ENCODE data around the gene RALGDS. TPM values are rescaled to one million over a fixed set of nuclear protein-coding genes. Genes with fewer than 3 reads are reported as not detected.
A peak's percentile ranks its signal among the peaks of the same experiment; 100 is the strongest.

Gene RALGDS
- total RNA-seq, 2 donors from 2014 or later = 50.7 to 78.2 TPM

- ATAC-seq (replicated peaks in 1 of 2) (peak; percentile 61 to 70), DNase-seq (peak; percentile 88 to 93)
- Mint-ChIP-seq H3K4me1 (ENCODE audit: low read depth) (peaks cover 81% of the 10 kb centered on the region), H3K9me3 (no peaks in the 10 kb centered on the region), H3K4me3 (peak overlapping the region; percentile 80 to 85), H3K36me3 (ENCODE audit: insufficient read depth in 2 of 2) (peaks cover 0 to 3% of the 10 kb centered on the region in 2 donors), H3K27ac (peak overlapping the region; percentile 99), H3K27me3 (ENCODE audit: low read depth) (no peaks in the 10 kb centered on the region)
Observed at GRCh38 chr9:133135146-133135745, 14.2 kb upstream of the RALGDS start.

GRCh38 chr9:133134388-133135145 is 13.5 kb upstream of the RALGDS start:
- Mint-ChIP-seq H3K9me3 (no peaks in the 10 kb centered on the region), H3K4me1 (ENCODE audit: low read depth) (peaks cover 85% of the 10 kb centered on the region), H3K27me3 (ENCODE audit: low read depth) (no peaks in the 10 kb centered on the region), H3K4me3 (peak overlapping the region; percentile 80 to 85), H3K36me3 (ENCODE audit: insufficient read depth in 2 of 2) (peaks cover 0 to 3% of the 10 kb centered on the region in 2 donors), H3K27ac (peak overlapping the region; percentile 99)
- ATAC-seq (replicated peaks in 1 of 2) (peak; percentile 16 to 28), DNase-seq (peak in 1 of 2 donors; percentile 54)

- peak; percentile 83 to 90 for ATAC-seq (replicated peaks in 1 of 2)
- H3K4me3 Mint-ChIP-seq = peak overlapping the region; percentile 80 to 85
- peaks cover 85% of the 10 kb centered on the region for H3K4me1 Mint-ChIP-seq (ENCODE audit: low read depth)
- peak; percentile 89 to 94 for DNase-seq
- no peaks in the 10 kb centered on the region for H3K27me3 Mint-ChIP-seq (ENCODE audit: low read depth)
- no peaks in the 10 kb centered on the region for H3K9me3 Mint-ChIP-seq
- peaks cover 0 to 3% of the 10 kb centered on the region in 2 donors for H3K36me3 Mint-ChIP-seq (ENCODE audit: insufficient read depth in 2 of 2)
- H3K27ac Mint-ChIP-seq = peak overlapping the region; percentile 99
Observed at GRCh38 chr9:133133681-133134387, 12.8 kb upstream of the RALGDS start.

- DNase-seq = no peak
- peaks cover 0 to 3% of the 10 kb centered on the region in 2 donors for H3K36me3 Mint-ChIP-seq (ENCODE audit: insufficient read depth in 2 of 2)
Observed at GRCh38 chr9:133132174-133132573, 11.1 kb upstream of the RALGDS start.

GRCh38 chr9:133131506-133131905 is 10.5 kb upstream of the RALGDS start:
- Mint-ChIP-seq H3K9me3 (no peaks in the 10 kb centered on the region), H3K27me3 (ENCODE audit: low read depth) (no peaks in the 10 kb centered on the region), H3K36me3 (ENCODE audit: insufficient read depth in 2 of 2) (peaks cover 0 to 3% of the 10 kb centered on the region in 2 donors), H3K27ac (peak overlapping the region; percentile 96), H3K4me1 (ENCODE audit: low read depth) (peaks cover 82% of the 10 kb centered on the region), H3K4me3 (peak overlapping the region; percentile 84 to 85)
- DNase-seq (no peak), ATAC-seq (replicated peaks in 1 of 2) (no peak)

More at GRCh38 chr9:133132174-133132573, 11.1 kb upstream of the RALGDS start:
- peak overlapping the region; percentile 84 to 85 for H3K4me3 Mint-ChIP-seq
- peak overlapping the region; percentile 96 for H3K27ac Mint-ChIP-seq
- ATAC-seq (replicated peaks in 1 of 2) = no peak
- H3K4me1 Mint-ChIP-seq (ENCODE audit: low read depth) = peaks cover 82% of the 10 kb centered on the region
- no peaks in the 10 kb centered on the region for H3K9me3 Mint-ChIP-seq
- H3K27me3 Mint-ChIP-seq (ENCODE audit: low read depth) = no peaks in the 10 kb centered on the region

GRCh38 chr9:133130685-133131244 is 9.7 kb upstream of the RALGDS start:
- DNase-seq (peak; percentile 63 to 74), ATAC-seq (replicated peaks in 1 of 2) (peak in 1 of 2 donors; percentile 27)
- H3K36me3 Mint-ChIP-seq (ENCODE audit: insufficient read depth in 2 of 2) = no peaks in the 10 kb centered on the region
- peak overlapping the region; percentile 84 to 88 for H3K4me3 Mint-ChIP-seq
- H3K27me3 Mint-ChIP-seq (ENCODE audit: low read depth) = no peaks in the 10 kb centered on the region
- peaks cover 78% of the 10 kb centered on the region for H3K4me1 Mint-ChIP-seq (ENCODE audit: low read depth)
- peak overlapping the region; percentile 69 for H3K27ac Mint-ChIP-seq
- no peaks in the 10 kb centered on the region for H3K9me3 Mint-ChIP-seq

GRCh38 chr9:133129001-133129795 is 8.2 kb upstream of the RALGDS start:
- Mint-ChIP-seq H3K36me3 (ENCODE audit: insufficient read depth in 2 of 2) (peaks cover 0 to 1% of the 10 kb centered on the region in 2 donors), H3K4me3 (peak overlapping the region; percentile 84 to 88)

GRCh38 chr9:133128152-133128551 is 7.1 kb upstream of the RALGDS start:
- Mint-ChIP-seq H3K4me3 (peak overlapping the region; percentile 66 to 83), H3K27ac (peak overlapping the region; percentile 76), H3K4me1 (ENCODE audit: low read depth) (peaks cover 71% of the 10 kb centered on the region), H3K27me3 (ENCODE audit: low read depth) (no peaks in the 10 kb centered on the region), H3K36me3 (ENCODE audit: insufficient read depth in 2 of 2) (peaks cover 0 to 1% of the 10 kb centered on the region in 2 donors), H3K9me3 (no peaks in the 10 kb centered on the region)
- no peak for DNase-seq
- ATAC-seq (replicated peaks in 1 of 2) = no peak

More at GRCh38 chr9:133129001-133129795, 8.2 kb upstream of the RALGDS start:
- H3K27ac Mint-ChIP-seq = peak overlapping the region; percentile 69
- H3K27me3 Mint-ChIP-seq (ENCODE audit: low read depth) = no peaks in the 10 kb centered on the region
- no peaks in the 10 kb centered on the region for H3K9me3 Mint-ChIP-seq
- no peak for DNase-seq
- ATAC-seq (replicated peaks in 1 of 2) = no peak
- H3K4me1 Mint-ChIP-seq (ENCODE audit: low read depth) = peaks cover 76% of the 10 kb centered on the region

- Mint-ChIP-seq H3K4me3 (peak overlapping the region; percentile 66 to 83), H3K9me3 (no peaks in the 10 kb centered on the region), H3K36me3 (ENCODE audit: insufficient read depth in 2 of 2) (peaks cover 0 to 1% of the 10 kb centered on the region in 2 donors), H3K27me3 (ENCODE audit: low read depth) (no peaks in the 10 kb centered on the region), H3K4me1 (ENCODE audit: low read depth) (peaks cover 64% of the 10 kb centered on the region), H3K27ac (peak overlapping the region; percentile 70)
- peak; percentile 33 to 65 for ATAC-seq (replicated peaks in 1 of 2)
- peak; percentile 41 to 72 for DNase-seq
Observed at GRCh38 chr9:133127340-133127981, 6.4 kb upstream of the RALGDS start.

- ATAC-seq (replicated peaks in 1 of 2) = no peak
- Mint-ChIP-seq H3K27ac (peak overlapping the region; percentile 81), H3K4me3 (peak overlapping the region; percentile 41 to 83), H3K4me1 (ENCODE audit: low read depth) (peaks cover 60% of the 10 kb centered on the region), H3K9me3 (no peaks in the 10 kb centered on the region), H3K36me3 (ENCODE audit: insufficient read depth in 2 of 2) (peaks cover 0 to 1% of the 10 kb centered on the region in 2 donors), H3K27me3 (ENCODE audit: low read depth) (no peaks in the 10 kb centered on the region)
- no peak for DNase-seq
Observed at GRCh38 chr9:133126697-133127339, 5.8 kb upstream of the RALGDS start.

- H3K9me3 Mint-ChIP-seq = no peaks in the 10 kb centered on the region
- peak overlapping the region; percentile 81 for H3K27ac Mint-ChIP-seq
- peaks cover 59% of the 10 kb centered on the region for H3K4me1 Mint-ChIP-seq (ENCODE audit: low read depth)
- peaks cover 0 to 1% of the 10 kb centered on the region in 2 donors for H3K36me3 Mint-ChIP-seq (ENCODE audit: insufficient read depth in 2 of 2)
- ATAC-seq (replicated peaks in 1 of 2) (peak in 1 of 2 donors; percentile 34), DNase-seq (no peak)
- no peaks in the 10 kb centered on the region for H3K27me3 Mint-ChIP-seq (ENCODE audit: low read depth)
- H3K4me3 Mint-ChIP-seq = peak overlapping the region; percentile 41 to 83
Observed at GRCh38 chr9:133125941-133126696, 5.1 kb upstream of the RALGDS start.
